HL-60 (cell line): ENCODE data around the gene INO80C.

Source experiments
- DNase-seq, 2 experiments: peaks; one replicate each; pipeline ENCODE4 v3.0.0-alpha.2; 2010 to 2020; ENCODE audit warnings: low read depth in 1 of 2, low spot score in 1 of 2
- H3K27ac ChIP-seq: fragments of 250-450 bp; sonication (Bioruptor Pico); replicated peaks from 2 replicates; pipeline ENCODE4 v1.5.1; 2020; ENCODE audit warnings: mild to moderate bottlenecking, moderate library complexity
- H3K27me3 ChIP-seq: fragments of 250-450 bp; sonication (Bioruptor Pico); 2 replicates; pipeline ENCODE4 v1.5.1; 2021; ENCODE audit warnings: mild to moderate bottlenecking, moderate library complexity; ENCODE audit not compliant: insufficient read depth, poor library complexity, severe bottlenecking
- H3K4me3 ChIP-seq: replicated peaks from 2 replicates; pipeline ENCODE4 v1.5.1; 2011; ENCODE audit warnings: mild to moderate bottlenecking, control low read depth, low read length; ENCODE audit not compliant: insufficient read depth
- CTCF ChIP-seq: IDR thresholded peaks from one replicate; pipeline ENCODE4 v1.5.1; 2011; ENCODE audit warnings: low read length, control low read depth, inconsistent platforms; ENCODE audit not compliant: insufficient read depth
- GABPA ChIP-seq: IDR thresholded peaks from 2 replicates; pipeline ENCODE4 v1.6.1; 2012; ENCODE audit warnings: low read depth
- POLR2AphosphoS5 ChIP-seq: IDR thresholded peaks from 2 replicates; pipeline ENCODE4 v1.6.1; 2012; ENCODE audit warnings: low read depth
- SPI1 ChIP-seq: IDR thresholded peaks from 2 replicates; pipeline ENCODE4 v1.6.1; 2012; ENCODE audit warnings: low read depth, mild to moderate bottlenecking, borderline replicate concordance
- TF ChIP-seq, protein P1 (sequence below): IDR thresholded peaks from 2 replicates; pipeline ENCODE4 v1.6.1; 2012; ENCODE audit warnings: low read depth; ENCODE audit not compliant: insufficient replicate concordance

Gene INO80C

GRCh38 chr18:35494251-35495220, 3.2 kb downstream of the INO80C start:
- peak in 1 of 2 experiments; percentile 43 for DNase-seq
- no peaks in the 10 kb centered on the region for H3K27me3 ChIP-seq
- TF ChIP-seq SPI1, result peak; percentile 7; the same call in 1 of the 2 replicates
- TF ChIP-seq, protein P1, sequence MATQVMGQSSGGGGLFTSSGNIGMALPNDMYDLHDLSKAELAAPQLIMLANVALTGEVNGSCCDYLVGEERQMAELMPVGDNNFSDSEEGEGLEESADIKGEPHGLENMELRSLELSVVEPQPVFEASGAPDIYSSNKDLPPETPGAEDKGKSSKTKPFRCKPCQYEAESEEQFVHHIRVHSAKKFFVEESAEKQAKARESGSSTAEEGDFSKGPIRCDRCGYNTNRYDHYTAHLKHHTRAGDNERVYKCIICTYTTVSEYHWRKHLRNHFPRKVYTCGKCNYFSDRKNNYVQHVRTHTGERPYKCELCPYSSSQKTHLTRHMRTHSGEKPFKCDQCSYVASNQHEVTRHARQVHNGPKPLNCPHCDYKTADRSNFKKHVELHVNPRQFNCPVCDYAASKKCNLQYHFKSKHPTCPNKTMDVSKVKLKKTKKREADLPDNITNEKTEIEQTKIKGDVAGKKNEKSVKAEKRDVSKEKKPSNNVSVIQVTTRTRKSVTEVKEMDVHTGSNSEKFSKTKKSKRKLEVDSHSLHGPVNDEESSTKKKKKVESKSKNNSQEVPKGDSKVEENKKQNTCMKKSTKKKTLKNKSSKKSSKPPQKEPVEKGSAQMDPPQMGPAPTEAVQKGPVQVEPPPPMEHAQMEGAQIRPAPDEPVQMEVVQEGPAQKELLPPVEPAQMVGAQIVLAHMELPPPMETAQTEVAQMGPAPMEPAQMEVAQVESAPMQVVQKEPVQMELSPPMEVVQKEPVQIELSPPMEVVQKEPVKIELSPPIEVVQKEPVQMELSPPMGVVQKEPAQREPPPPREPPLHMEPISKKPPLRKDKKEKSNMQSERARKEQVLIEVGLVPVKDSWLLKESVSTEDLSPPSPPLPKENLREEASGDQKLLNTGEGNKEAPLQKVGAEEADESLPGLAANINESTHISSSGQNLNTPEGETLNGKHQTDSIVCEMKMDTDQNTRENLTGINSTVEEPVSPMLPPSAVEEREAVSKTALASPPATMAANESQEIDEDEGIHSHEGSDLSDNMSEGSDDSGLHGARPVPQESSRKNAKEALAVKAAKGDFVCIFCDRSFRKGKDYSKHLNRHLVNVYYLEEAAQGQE, result no peak
- no peak for TF ChIP-seq GABPA
- no peak for TF ChIP-seq CTCF
- no peak overlapping the region for H3K4me3 ChIP-seq
- no peak overlapping the region for H3K27ac ChIP-seq

DNA sequence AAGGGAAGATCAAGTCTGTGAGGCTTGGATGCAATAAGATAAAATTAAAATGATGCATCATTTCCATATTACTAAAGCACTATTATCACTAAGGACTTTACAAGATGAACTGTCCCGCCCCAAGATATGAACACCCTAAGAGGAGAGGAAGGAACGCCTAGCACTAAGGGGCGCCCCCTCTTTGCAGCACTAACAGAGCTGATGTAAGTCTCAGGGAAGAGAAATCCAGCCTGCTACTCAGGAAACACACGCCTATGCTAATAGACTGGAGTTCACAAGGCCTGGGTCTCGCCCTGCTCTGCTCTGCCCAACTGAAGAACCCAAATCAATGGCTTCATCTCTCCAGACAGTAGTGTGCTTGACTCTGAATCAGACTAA, 6.1 kb downstream of the INO80C start:
- TF ChIP-seq GABPA, result no peak
- TF ChIP-seq, protein P1, result no peak
- TF ChIP-seq SPI1, result no peak
- TF ChIP-seq CTCF, result no peak
- DNase-seq, result no peak
- no peak overlapping the region for H3K4me3 ChIP-seq
- H3K27ac ChIP-seq, result no peak overlapping the region
- H3K27me3 ChIP-seq, result no peaks in the 10 kb centered on the region

DNA sequence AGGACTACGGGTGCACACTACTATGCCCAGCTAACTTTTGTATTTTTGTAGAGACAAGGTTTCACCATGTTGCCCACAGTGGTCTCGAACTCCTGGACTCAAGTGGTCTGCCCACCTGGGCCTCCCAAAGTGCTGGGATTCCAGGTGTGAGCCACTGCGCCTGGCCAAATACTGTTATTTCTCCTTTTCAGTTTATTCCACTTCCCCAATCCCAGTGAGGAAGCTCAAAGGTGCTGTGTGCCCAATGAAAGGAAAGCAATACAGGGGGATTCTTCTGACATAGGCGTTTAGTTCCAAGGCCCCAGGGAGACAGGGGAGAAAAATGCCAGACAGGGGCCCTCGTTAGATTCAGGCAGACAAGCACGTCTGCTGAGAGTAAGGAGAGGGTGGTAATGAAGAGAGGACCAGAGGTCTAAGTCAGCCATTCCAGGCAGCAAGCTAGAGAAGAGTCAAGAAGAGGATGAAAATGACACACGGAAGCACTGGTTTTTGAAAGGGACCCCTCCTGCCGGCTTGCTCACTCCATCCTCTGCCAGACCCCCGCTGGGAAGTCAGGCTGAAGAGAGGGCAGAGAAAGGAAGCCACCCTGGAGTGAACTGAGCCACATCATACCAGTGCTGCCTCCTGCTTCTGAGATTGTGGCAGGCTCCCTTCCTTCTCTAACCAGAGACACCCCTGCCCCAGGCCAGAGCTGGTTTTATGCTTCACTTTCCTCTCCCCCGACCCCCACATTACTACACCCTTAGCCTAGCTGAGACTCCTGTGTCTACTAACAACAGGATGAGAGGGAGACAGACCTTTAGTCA, 6.7 kb downstream of the INO80C start:
- no peak overlapping the region for H3K4me3 ChIP-seq
- DNase-seq, result no peak
- H3K27ac ChIP-seq, result no peak overlapping the region
- H3K27me3 ChIP-seq, result no peaks in the 10 kb centered on the region
- TF ChIP-seq, protein P1, result no peak
- no peak for TF ChIP-seq GABPA
- no peak for TF ChIP-seq CTCF
- TF ChIP-seq SPI1, result peak; percentile 85
- no peak for TF ChIP-seq POLR2AphosphoS5
